Lower leg skin (tissue), 4 donors: ENCODE data around the gene ETFDH. TPM values are rescaled to one million over a fixed set of nuclear protein-coding genes. Genes with fewer than 3 reads are reported as not detected.

Source experiments
- DNase-seq, 2 donors: peaks; one replicate each; pipeline ENCODE4 v3.0.0-alpha.2; 2019; ENCODE audit warnings: low spot score in 2 of 2
- H3K4me3 ChIP-seq: fragments of 200-600 bp; sonication (generic); 2 replicates; pipeline ENCODE4 v1.5.1; 2017; ENCODE audit warnings: mild to moderate bottlenecking, low read depth; ENCODE audit not compliant: poor library complexity, severe bottlenecking
- CTCF ChIP-seq, 3 donors: fragments of 450-650 bp; IDR thresholded peaks; one replicate each; pipeline ENCODE4 v1.5.1; 2016; ENCODE audit warnings: antibody characterized with exemption in 3 of 3, mild to moderate bottlenecking in 3 of 3, moderate library complexity in 2 of 3
- POLR2A ChIP-seq, 2 donors: fragments of 450-650 bp; IDR thresholded peaks; one replicate each; pipeline ENCODE4 v1.6.1; 2016 to 2017; ENCODE audit warnings: antibody characterized with exemption in 2 of 2, mild to moderate bottlenecking in 1 of 2, moderate library complexity in 1 of 2
- WGBS, 2 donors: methylation state at CpG; one replicate each; pipeline ENCODE4 v1.1.5; 2018; 5-methylcytosine and 5-hydroxymethylcytosine counted together
- intact Hi-C: fragments of 100-400 bp; cut with DNase I; formaldehyde crosslinking; loops from one replicate; pipeline ENCODE4 v1.15.0; 2023; ENCODE audit warnings: low total_unique reads
- total RNA-seq, 4 donors: library from RNA; depleted of rRNA; stranded (reverse); fragments of >200 nt; gene quantifications; one replicate each; pipeline ENCODE4 v1.1.0, GENCODE V29; 2016

Gene ETFDH
- total RNA-seq, 4 donors from 2014 or later: 34.6 to 118 (median 58.4) TPM

GRCh38 chr4:158664806-158665205 lies 7.3 kb upstream of the ETFDH start:
- WGBS, 2 donors: 97 to 99% methylated on average over 11 to 15 of the region's 18 CpGs
- H3K4me3 ChIP-seq: no peak overlapping the region
- intact Hi-C loops: no loop called here
- no peak for DNase-seq
- no peak for TF ChIP-seq POLR2A (IDR thresholded peaks at IDR 0.05)
- no peak for TF ChIP-seq CTCF (IDR thresholded peaks at IDR 0.05)

- TF ChIP-seq CTCF (IDR thresholded peaks at IDR 0.05) (no peak), POLR2A (IDR thresholded peaks at IDR 0.05) (no peak)
- 73 to 77% methylated on average over 2 of the region's 2 CpGs for WGBS, 2 donors
- intact Hi-C loops: no loop called here
These were observed 5.2 kb upstream of the ETFDH start for GRCh38 chr4:158666892-158667291.

GRCh38 chr4:158667651-158668198 lies 4.4 kb upstream of the ETFDH start:
- 76 to 80% methylated on average over 3 of the region's 3 CpGs for WGBS, 2 donors
- TF ChIP-seq CTCF (IDR thresholded peaks at IDR 0.05) (no peak), POLR2A (IDR thresholded peaks at IDR 0.05) (no peak)
- intact Hi-C loops: no loop called here
- H3K4me3 ChIP-seq: no peak overlapping the region
- no peak for DNase-seq

More at GRCh38 chr4:158666892-158667291, 5.2 kb upstream of the ETFDH start:
- no peak overlapping the region for H3K4me3 ChIP-seq
- DNase-seq: no peak

- no peak overlapping the region for H3K4me3 ChIP-seq
- no peak for DNase-seq
- 84 to 85% methylated on average over 7 of the region's 7 CpGs for WGBS, 2 donors
- TF ChIP-seq POLR2A (IDR thresholded peaks at IDR 0.05) (no peak), CTCF (IDR thresholded peaks at IDR 0.05) (no peak)
- intact Hi-C loops: no loop called here
These were observed 2.8 kb upstream of the ETFDH start for GRCh38 chr4:158669310-158669709.

GRCh38 chr4:158670975-158671664 lies 976 bp upstream of the ETFDH start:
- peak overlapping the region; percentile 85 for H3K4me3 ChIP-seq
- WGBS, 2 donors: 0 to 1% methylated on average over 23 to 27 of the region's 35 CpGs
- no peak for TF ChIP-seq CTCF (IDR thresholded peaks at IDR 0.05)
- intact Hi-C loops: no loop called here
- DNase-seq: peak in 1 of 2 donors; percentile 61

- intact Hi-C loops: no loop called here
- WGBS, 2 donors: 0 to 1% methylated on average over 20 of the region's 20 CpGs
- peak within 1 kb of the TSS; percentile 85 for H3K4me3 ChIP-seq
- no peak for DNase-seq
- no peak for TF ChIP-seq CTCF (IDR thresholded peaks at IDR 0.05)
- no peak for TF ChIP-seq POLR2A (IDR thresholded peaks at IDR 0.05)
These were observed 506 bp upstream of the ETFDH start, which contains the start of gene C4orf46 for GRCh38 chr4:158671665-158671914. Gene C4orf46, minus strand, starts transcription at chr4:158671887. Its CDS starts 86 bp downstream, at chr4:158671801.
